ENCODE data around the gene MCRIP2.

Gene MCRIP2

GRCh38 chr16:630249-630814, 11.3 kb upstream of the MCRIP2 start:
- DNase-seq, result peak; percentile 18
- TF ChIP-seq, protein P1, sequence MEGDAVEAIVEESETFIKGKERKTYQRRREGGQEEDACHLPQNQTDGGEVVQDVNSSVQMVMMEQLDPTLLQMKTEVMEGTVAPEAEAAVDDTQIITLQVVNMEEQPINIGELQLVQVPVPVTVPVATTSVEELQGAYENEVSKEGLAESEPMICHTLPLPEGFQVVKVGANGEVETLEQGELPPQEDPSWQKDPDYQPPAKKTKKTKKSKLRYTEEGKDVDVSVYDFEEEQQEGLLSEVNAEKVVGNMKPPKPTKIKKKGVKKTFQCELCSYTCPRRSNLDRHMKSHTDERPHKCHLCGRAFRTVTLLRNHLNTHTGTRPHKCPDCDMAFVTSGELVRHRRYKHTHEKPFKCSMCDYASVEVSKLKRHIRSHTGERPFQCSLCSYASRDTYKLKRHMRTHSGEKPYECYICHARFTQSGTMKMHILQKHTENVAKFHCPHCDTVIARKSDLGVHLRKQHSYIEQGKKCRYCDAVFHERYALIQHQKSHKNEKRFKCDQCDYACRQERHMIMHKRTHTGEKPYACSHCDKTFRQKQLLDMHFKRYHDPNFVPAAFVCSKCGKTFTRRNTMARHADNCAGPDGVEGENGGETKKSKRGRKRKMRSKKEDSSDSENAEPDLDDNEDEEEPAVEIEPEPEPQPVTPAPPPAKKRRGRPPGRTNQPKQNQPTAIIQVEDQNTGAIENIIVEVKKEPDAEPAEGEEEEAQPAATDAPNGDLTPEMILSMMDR (IDR thresholded peaks at IDR 0.05; ENCODE audit: low read depth, low read length), result no peak
- no peaks in the 10 kb centered on the region for H3K9me3 ChIP-seq
- no peak overlapping the region for H3K4me3 ChIP-seq (ENCODE audit: low read depth, low read length)
- no peaks in the 10 kb centered on the region for H3K27me3 ChIP-seq
- peaks cover 10% of the 10 kb centered on the region for H3K36me3 ChIP-seq
- H3K4me1 ChIP-seq, result peaks cover 21% of the 10 kb centered on the region

DNA sequence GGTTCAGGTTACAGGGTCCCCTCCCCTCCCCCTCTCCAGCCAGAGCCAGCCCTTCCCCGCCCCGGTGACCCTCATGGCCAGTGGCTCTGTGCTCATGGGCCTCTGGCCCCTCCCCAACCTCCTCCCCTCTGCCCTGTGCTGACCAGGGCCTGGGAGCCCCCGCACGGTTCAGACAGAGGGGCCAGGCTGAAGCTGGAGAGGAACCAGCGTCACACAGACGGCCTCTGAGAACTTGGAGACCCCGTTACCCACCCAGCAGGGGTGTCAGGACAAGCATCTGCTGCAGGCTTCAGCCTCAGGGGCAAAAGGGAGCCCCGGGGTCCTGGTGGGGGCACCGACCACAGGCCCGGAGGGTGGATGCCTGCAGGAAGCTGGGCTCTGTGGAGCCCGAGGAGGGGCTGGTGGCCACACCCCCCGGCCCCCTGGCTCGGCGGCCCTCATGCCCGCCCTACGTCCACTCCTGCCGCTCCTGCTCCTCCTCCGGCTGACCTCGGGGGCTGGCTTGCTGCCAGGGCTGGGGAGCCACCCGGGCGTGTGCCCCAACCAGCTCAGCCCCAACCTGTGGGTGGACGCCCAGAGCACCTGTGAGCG, 10.7 kb upstream of the MCRIP2 start, which contains the start of gene WFIKKN1:
TSS of gene WFIKKN1 (plus strand) at position 171 of the 591 bp plus-strand sequence. CDS start at position 440, 269 bp downstream.
- Histone ChIP-seq H3K4me3 (ENCODE audit: low read depth, low read length) (no peak within 1 kb of the TSS), H3K4me1 (peaks cover 21% of the 10 kb centered on the region), H3K27me3 (no peaks in the 10 kb centered on the region), H3K36me3 (peaks cover 10% of the 10 kb centered on the region), H3K9me3 (no peaks in the 10 kb centered on the region)
- peak; percentile 30 for DNase-seq
- TF ChIP-seq, protein P1 (IDR thresholded peaks at IDR 0.05; ENCODE audit: low read depth, low read length), result no peak

GRCh38 chr16:631808-632358, 9.7 kb upstream of the MCRIP2 start:
- peaks cover 10% of the 10 kb centered on the region for H3K36me3 ChIP-seq
- no peak overlapping the region for H3K4me3 ChIP-seq (ENCODE audit: low read depth, low read length)
- TF ChIP-seq, protein P1 (IDR thresholded peaks at IDR 0.05; ENCODE audit: low read depth, low read length), result no peak
- DNase-seq, result no peak
- no peaks in the 10 kb centered on the region for H3K27me3 ChIP-seq
- peaks cover 21% of the 10 kb centered on the region for H3K4me1 ChIP-seq
- H3K9me3 ChIP-seq, result no peaks in the 10 kb centered on the region

GRCh38 chr16:632486-633335, 8.9 kb upstream of the MCRIP2 start:
- Histone ChIP-seq H3K36me3 (peaks cover 10% of the 10 kb centered on the region), H3K9me3 (no peaks in the 10 kb centered on the region), H3K4me1 (peaks cover 25% of the 10 kb centered on the region), H3K4me3 (ENCODE audit: low read depth, low read length) (no peak overlapping the region), H3K27me3 (no peaks in the 10 kb centered on the region)
- DNase-seq, result no peak
- TF ChIP-seq, protein P1 (IDR thresholded peaks at IDR 0.05; ENCODE audit: low read depth, low read length), result no peak

DNA sequence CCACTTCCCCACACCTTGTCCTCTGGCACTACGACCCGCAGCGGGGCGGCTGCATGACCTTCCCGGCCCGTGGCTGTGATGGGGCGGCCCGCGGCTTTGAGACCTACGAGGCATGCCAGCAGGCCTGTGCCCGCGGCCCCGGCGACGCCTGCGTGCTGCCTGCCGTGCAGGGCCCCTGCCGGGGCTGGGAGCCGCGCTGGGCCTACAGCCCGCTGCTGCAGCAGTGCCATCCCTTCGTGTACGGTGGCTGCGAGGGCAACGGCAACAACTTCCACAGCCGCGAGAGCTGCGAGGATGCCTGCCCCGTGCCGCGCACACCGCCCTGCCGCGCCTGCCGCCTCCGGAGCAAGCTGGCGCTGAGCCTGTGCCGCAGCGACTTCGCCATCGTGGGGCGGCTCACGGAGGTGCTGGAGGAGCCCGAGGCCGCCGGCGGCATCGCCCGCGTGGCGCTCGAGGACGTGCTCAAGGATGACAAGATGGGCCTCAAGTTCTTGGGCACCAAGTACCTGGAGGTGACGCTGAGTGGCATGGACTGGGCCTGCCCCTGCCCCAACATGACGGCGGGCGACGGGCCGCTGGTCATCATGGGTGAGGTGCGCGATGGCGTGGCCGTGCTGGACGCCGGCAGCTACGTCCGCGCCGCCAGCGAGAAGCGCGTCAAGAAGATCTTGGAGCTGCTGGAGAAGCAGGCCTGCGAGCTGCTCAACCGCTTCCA, 8.1 kb upstream of the MCRIP2 start:
- H3K9me3 ChIP-seq, result no peaks in the 10 kb centered on the region
- no peak for DNase-seq
- peaks cover 30% of the 10 kb centered on the region for H3K4me1 ChIP-seq
- H3K36me3 ChIP-seq, result peaks cover 10% of the 10 kb centered on the region
- no peak overlapping the region for H3K4me3 ChIP-seq (ENCODE audit: low read depth, low read length)
- no peaks in the 10 kb centered on the region for H3K27me3 ChIP-seq
- TF ChIP-seq, protein P1 (IDR thresholded peaks at IDR 0.05; ENCODE audit: low read depth, low read length), result no peak

All from BE2C (cell line).